PC-9 (cell line): ENCODE data around the gene BRMS1.

Experiments
- EZH2 ChIP-seq: fragments of 200-600 bp; sonication (generic); IDR thresholded peaks from 2 replicates; pipeline ENCODE4 v1.8.0; 2017; ENCODE audit warnings: antibody characterized with exemption, low read depth
- TF ChIP-seq, protein P1 (sequence below): fragments of 200-600 bp; sonication (generic); conservative IDR thresholded peaks from 2 replicates; pipeline ENCODE4 v1.6.1; 2017; ENCODE audit warnings: mixed run types, antibody characterized with exemption, mild to moderate bottlenecking, moderate library complexity

DNA sequence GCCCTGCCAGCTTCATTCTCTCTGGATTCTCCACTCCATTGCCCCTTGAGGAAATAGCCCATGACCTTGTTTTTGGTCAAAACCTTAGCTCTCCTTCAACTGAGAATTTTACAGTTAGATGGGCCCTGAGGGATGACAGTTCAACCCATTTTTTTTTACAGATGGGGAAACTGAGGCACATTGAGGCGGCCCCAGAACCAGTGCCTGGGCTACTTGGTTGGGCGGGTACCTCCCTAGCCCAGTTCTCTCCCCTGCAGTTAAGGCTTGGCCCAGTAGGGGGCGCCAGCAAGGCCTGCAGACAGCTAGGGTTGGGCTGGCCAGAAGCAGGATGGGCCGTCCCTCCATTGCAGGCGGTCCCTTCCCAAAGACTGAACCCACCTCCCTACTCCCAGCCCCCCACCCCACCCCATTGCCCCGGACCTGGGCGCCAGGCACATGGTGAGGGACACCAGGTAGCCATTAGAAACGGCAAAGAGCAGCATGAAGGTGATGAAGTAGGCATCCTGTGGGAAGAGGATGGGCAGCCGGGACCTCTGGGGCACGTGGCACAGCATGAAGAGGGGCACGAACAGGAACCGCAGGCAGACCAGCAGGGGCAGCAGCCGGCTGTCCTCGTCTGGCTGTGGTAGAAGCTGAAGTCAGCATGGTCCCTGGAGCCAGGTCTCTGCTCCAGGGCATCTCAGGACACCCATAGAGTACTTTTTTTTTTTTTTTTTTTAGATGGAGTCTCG lies 19.1 kb upstream of the BRMS1 start:
- TF ChIP-seq, protein P1, sequence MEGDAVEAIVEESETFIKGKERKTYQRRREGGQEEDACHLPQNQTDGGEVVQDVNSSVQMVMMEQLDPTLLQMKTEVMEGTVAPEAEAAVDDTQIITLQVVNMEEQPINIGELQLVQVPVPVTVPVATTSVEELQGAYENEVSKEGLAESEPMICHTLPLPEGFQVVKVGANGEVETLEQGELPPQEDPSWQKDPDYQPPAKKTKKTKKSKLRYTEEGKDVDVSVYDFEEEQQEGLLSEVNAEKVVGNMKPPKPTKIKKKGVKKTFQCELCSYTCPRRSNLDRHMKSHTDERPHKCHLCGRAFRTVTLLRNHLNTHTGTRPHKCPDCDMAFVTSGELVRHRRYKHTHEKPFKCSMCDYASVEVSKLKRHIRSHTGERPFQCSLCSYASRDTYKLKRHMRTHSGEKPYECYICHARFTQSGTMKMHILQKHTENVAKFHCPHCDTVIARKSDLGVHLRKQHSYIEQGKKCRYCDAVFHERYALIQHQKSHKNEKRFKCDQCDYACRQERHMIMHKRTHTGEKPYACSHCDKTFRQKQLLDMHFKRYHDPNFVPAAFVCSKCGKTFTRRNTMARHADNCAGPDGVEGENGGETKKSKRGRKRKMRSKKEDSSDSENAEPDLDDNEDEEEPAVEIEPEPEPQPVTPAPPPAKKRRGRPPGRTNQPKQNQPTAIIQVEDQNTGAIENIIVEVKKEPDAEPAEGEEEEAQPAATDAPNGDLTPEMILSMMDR = peak; percentile 95
- no peak for TF ChIP-seq EZH2
